Epithelial cell of esophagus (primary cell): ENCODE data around the gene SEC16A.

Experiments used
- DNase-seq: peaks from one replicate; pipeline ENCODE4 v3.0.0; 2010; ENCODE audit warnings: low read depth
- H3K4me3 ChIP-seq: 2 replicates; pipeline ENCODE4 v1.5.1; 2011; ENCODE audit warnings: mild to moderate bottlenecking, low read length, control low read depth
- TF ChIP-seq, protein P1 (sequence below): IDR thresholded peaks from 2 replicates; pipeline ENCODE4 v1.5.1; 2011; ENCODE audit warnings: low read depth, mild to moderate bottlenecking, low read length, control low read depth, inconsistent platforms; ENCODE audit not compliant: insufficient read depth; ENCODE audit errors: missing control alignments

SEC16A gene

DNA sequence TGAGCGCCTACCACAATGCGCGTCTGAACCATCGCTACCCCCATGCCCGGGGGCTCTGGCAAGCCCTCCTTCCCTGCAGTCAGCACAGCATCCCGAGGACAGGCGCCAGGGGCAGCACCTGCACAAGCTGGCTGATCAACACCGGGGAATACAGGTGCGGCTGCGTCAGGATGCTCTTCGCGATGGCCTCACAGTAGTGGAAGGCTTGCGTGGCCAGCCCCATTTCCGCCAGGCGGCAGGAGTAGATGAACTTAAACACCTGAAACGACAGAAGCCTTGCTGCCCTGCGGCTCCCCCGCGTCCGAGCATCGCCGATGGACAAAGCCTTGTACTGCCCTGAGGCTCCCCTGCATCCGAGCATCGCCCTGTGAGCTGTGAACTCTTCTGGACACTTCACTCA, 25.5 kb downstream of the SEC16A start:
- TF ChIP-seq, protein P1, sequence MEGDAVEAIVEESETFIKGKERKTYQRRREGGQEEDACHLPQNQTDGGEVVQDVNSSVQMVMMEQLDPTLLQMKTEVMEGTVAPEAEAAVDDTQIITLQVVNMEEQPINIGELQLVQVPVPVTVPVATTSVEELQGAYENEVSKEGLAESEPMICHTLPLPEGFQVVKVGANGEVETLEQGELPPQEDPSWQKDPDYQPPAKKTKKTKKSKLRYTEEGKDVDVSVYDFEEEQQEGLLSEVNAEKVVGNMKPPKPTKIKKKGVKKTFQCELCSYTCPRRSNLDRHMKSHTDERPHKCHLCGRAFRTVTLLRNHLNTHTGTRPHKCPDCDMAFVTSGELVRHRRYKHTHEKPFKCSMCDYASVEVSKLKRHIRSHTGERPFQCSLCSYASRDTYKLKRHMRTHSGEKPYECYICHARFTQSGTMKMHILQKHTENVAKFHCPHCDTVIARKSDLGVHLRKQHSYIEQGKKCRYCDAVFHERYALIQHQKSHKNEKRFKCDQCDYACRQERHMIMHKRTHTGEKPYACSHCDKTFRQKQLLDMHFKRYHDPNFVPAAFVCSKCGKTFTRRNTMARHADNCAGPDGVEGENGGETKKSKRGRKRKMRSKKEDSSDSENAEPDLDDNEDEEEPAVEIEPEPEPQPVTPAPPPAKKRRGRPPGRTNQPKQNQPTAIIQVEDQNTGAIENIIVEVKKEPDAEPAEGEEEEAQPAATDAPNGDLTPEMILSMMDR, result no peak
- DNase-seq, result no peak
- no peak overlapping the region for H3K4me3 ChIP-seq

GRCh38 chr9:136456258-136456657, 26.6 kb downstream of the SEC16A start:
- no peak for DNase-seq
- TF ChIP-seq, protein P1, result no peak
- no peak overlapping the region for H3K4me3 ChIP-seq

DNA sequence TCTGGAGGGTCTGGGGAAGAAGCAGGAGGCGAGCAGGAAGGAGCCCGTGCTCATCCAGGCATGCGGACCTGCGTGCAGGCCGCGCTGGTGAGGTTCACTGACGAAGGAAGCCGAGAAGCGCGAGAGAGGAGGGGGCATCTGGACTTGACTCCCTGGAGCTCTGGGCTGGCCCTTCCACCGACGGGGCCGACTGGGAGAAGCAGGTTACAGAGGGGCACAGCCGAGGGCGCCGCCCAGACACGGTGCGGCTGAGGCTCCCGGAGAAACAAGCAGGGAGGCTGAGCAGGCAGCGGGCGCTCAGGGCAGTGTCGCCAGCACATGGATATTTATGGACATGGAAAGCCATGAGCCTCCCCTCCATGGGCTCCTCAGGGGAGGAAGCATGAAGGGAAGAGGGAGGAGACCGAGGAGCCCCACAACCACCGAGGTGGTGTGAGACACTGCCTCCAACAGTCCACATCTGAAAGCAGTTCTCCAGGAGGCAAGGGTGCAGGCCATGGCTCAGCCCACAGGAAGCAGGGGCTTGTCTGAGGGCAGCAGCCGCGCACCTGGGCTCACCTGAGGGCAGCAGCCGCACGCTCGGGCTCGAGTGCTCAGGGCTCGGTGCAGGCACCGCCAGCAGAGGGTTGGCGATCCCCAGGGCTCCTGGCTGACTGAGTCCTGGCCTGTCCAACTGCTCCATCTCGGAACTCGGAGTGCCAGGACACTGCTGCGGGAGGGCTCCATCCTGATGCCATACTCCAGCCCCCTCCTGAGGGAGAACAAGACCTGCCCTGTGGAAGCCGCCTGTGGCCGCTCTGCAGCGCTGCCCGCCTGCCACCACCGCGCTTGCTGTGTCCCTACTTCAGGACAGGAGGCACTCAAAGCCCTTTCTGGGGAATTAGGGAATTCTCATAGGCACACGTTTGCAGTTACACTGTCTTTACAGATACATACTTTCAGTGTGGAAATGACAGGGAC, 27.5 kb downstream of the SEC16A start:
- H3K4me3 ChIP-seq, result no peak overlapping the region
- TF ChIP-seq, protein P1, result no peak
- DNase-seq, result no peak

GRCh38 chr9:136454026-136454796, 28.6 kb downstream of the SEC16A start:
- DNase-seq, result no peak
- TF ChIP-seq, protein P1, result no peak
- H3K4me3 ChIP-seq, result no peak overlapping the region

- no peak for DNase-seq
- no peak overlapping the region for H3K4me3 ChIP-seq
- TF ChIP-seq, protein P1, result no peak
Observed at GRCh38 chr9:136453326-136453725, 29.5 kb downstream of the SEC16A start.

GRCh38 chr9:136451221-136451877, 31.5 kb downstream of the SEC16A start:
- TF ChIP-seq, protein P1, result no peak
- no peak overlapping the region for H3K4me3 ChIP-seq
- no peak for DNase-seq
